ENCODE measurements around the gene ZNF699.

The ZNF699 gene

DNA sequence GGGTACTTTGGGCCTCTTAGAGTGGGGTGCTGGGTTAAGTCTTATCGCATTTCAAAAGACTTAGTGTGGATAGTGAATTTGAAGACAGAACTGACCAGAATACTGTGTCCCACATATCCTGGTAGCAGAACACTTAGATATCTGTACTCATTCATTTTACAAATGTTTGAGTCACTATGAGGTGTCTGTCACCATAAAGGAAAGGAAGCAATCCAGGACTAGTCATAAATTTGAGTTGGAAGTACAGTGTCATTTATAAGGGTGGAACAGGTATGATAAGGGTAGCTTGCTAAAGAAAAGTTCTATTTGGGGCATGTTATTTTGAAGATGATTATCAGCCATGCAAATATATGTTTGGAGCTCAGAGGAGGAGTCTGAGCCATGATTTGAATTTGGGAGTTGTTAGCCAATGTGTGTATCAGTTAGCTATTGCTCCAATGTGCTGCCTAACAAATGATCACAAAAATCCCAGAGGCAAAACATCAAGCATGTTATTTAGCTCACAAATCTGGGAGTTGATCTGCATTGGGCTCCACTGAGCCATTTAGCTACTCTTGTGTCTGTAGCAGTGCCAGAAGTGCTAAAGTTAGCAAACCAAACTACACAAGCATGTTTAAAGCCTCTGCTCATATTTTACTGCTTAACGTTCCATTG is 20.3 kb downstream of the ZNF699 start:
- no peak for DNase-seq (ENCODE audit: low read depth in 2 of 2)

DNA sequence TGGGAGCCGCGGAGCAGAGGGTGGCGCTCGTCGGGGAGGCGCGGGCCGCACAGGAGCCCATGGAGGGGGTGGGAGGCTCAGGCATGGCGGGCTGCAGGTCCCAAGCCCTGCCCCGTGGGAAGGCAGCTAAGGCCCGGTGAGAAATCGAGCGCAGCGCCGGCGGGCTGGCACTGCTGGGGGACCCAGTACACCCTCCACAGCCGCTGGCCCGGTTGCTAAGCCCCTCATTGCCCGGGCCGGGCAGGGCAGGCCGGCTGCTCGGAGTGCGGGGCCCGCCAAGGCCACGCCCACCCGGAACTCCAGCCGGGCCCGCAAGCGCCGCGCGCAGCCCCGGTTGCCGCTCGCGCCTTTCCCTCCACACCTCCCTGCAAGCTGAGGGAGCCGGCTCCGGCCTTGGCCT is 26.2 kb downstream of the ZNF699 start:
- DNase-seq (ENCODE audit: low read depth in 2 of 2): peak in 1 of 2 donors; percentile 15

DNA sequence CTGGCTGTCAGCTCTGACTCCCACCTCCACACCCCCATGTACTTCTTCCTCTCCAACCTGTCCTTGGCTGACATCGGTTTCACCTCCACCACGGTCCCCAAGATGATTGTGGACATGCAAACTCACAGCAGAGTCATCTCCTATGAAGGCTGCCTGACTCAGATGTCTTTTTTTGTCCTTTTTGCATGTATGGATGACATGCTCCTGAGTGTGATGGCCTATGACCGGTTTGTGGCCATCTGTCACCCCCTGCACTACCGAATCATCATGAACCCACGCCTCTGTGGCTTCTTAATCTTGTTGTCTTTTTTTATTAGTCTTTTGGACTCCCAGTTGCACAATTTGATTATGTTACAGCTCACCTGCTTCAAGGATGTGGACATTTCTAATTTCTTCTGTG is 58.4 kb downstream of the ZNF699 start:
- no peak for DNase-seq (ENCODE audit: low read depth in 2 of 2)

DNA sequence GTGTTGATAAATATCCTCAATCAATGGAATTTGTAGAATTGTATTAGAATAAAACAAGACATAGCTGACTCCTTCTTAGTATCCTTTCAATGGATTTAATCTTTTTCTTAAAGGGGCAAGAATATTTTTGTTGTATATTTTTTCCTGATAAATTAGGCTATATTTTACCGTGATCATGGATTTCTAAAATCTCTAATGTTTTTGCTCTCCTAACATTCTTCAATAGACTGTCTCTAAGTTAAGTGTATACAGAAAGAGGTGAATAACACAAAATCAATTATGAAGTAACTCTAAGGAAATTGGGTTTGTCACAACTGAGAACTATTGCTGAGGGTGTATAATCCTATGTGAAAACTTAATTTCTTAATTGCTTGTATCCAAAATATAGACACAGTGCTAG is 59.0 kb downstream of the ZNF699 start, which contains the start of gene OR7E24:
TSS of gene OR7E24 (plus strand) at position 301 of the 400 bp plus-strand sequence. CDS start 114 bp downstream, outside the sequence.
- DNase-seq (ENCODE audit: low read depth in 2 of 2): no peak

Measured in stimulated activated CD8-positive, alpha-beta memory T cell treated with anti-CD3 and anti-CD28 coated beads, Interleukin-2, amount 100 ng/mL, for 48 hours (primary cell).